A172 (cell line): ENCODE data around the gene PBX3. TPM values are rescaled to one million over a fixed set of nuclear protein-coding genes. Genes with fewer than 3 reads are reported as not detected.

ENCODE experiments used
- DNase-seq: peaks from one replicate; pipeline ENCODE4 v3.0.0-alpha.2; 2015; ENCODE audit warnings: low spot score
- total RNA-seq: library from RNA; depleted of rRNA; stranded (reverse); fragments of >200 nt; shearing (Covaris generic); gene quantifications from 2 replicates; pipeline ENCODE4 v1.2.3, GENCODE V29; 2014

The PBX3 gene
- total RNA-seq, 1 experiment from 2014 or later = 85.0 TPM

DNA sequence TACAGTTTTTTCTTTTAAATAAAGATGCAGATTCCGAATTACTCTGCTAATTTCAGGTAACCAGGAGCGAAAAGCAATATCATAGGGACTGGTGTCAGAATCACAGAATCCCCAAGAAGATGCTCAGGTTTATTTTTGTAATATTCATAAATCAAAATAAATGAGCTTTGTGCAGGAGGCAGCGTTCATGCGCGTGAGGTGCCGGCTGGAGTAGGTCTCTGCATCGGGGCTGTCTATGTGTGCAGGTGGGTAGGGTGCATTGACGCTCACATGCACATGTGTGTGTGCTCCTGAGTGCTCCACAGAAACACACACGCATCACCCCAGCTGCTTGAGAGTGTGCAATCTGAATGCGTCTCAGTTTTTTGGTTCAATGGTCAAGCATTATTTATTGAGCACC is 226.4 kb downstream of the PBX3 start:
- no peak for DNase-seq

DNA sequence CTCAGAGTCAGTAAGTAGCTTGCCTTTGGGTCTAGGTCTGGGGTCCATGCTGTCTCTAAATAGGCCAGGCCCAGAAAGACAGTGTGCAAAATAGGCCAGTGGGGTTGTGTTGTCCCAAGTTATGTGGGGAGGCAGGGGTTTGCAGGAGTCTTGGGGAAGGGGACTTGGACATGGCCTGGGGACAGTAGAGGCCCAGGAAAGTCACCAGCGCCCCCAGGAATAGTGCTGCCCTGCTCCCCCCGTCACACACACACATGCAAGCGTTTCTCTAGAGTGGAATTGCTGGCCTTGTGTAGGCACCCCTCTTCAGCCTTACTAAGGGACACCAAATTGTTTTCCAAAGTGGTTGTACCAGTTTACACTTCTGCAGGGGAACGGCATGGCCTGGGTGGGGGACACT is 227.5 kb downstream of the PBX3 start:
- DNase-seq = no peak

DNA sequence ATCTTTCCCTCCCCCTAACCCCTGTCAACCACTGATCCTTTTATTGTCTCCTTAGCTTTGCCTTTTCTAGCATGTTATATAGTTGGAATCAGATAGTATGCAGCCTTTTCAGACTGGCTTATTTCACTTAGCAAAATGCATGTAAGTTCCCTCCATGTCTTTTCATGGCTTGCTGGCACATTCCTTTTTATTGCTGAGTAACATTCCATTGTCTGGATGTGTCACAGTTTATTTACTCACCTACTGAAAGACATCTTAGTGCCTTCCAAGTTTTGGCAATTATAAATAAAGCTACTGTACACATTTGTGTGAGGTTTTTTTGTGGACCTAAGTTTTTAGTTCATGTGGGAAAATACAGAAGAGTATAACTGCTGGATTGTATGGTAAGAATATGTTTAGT is 230.1 kb downstream of the PBX3 start:
- peak; percentile 23 for DNase-seq

DNA sequence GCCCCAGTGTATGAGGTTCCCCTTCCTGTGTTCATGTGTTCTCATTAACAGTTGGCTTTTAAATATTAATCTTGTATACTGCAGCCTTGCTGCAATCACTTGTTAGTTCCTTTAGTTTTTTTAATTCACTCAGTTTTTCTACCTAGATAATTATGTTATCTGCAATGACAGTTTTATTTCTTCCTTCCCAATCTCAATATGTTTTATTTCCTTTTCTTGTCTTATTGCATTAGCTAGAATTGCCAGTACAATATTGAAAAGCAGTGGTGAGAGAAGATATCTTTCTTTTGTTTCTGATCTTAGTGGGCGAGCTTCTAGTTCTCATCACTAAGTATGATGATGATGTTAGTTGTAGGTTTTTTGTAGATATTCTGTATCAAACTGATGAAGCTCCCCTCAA is 232.2 kb downstream of the PBX3 start:
- DNase-seq = no peak

DNA sequence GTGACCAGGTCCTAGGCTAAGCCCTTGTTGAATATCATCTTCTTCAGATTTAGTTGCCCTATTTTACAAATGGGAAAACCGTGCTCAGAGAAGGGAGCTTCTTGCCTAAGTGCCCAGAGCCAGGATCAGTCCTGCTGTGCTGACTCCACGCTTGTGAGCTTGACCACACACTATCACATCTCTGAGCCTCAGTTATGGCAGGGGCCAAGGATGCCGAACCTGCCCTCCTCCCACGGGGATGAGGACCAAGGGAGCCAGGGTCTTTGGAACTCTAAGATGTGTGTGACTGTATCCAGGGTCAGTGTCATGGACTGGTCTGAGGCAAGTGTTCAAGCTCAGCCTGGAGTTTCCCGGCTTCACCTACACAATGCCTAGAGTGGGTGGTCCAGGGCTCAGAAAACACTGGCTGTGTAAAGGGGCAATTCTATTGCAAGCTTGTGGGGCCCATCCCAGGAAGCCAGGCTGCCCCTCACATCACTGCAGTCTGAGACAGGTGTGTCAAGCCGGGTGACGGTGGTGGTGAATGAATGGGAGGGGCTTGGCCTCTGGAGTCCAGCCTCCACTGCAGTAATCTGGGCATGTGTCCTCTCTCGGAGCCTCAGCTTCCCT is 235.7 kb downstream of the PBX3 start:
- DNase-seq = no peak

DNA sequence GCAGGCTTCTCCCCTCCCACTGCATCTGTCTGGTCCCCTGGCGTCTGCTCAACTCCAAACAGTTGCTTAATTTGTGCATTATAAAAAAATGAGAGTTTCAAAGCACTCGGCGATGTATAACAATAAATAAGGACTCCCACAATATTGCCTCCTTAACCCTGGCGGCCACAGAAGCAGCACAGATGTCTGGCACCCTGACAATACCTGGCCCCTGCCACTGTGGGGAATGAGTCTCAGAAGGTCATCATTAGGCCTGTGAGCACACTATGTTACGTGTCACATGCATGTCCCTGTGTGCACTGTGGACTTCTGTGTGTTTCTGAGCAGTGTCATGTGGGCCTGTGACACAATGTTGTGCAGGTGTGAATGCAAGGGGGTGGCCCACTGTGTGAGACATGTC is 236.5 kb downstream of the PBX3 start:
- DNase-seq = no peak

DNA sequence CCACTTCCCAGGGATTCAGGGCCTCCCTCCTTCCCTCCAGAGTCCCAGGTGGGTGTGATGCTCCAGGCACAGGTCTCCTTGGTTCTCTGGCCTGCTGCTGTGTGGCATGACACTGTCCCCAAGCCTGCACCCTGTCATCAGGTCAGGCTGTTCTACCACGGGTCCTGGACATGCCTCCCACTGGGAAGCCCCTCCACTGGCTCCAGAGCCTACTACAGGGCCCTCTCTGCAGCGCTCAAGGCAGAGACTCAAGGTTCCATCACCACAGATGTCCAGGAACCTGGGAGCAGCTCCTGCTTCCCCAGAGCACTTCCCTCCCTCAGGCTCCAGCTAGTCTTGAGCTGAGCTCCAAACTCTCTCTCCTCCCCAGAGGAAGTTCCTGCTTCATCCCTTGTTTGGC is 237.3 kb downstream of the PBX3 start:
- no peak for DNase-seq

DNA sequence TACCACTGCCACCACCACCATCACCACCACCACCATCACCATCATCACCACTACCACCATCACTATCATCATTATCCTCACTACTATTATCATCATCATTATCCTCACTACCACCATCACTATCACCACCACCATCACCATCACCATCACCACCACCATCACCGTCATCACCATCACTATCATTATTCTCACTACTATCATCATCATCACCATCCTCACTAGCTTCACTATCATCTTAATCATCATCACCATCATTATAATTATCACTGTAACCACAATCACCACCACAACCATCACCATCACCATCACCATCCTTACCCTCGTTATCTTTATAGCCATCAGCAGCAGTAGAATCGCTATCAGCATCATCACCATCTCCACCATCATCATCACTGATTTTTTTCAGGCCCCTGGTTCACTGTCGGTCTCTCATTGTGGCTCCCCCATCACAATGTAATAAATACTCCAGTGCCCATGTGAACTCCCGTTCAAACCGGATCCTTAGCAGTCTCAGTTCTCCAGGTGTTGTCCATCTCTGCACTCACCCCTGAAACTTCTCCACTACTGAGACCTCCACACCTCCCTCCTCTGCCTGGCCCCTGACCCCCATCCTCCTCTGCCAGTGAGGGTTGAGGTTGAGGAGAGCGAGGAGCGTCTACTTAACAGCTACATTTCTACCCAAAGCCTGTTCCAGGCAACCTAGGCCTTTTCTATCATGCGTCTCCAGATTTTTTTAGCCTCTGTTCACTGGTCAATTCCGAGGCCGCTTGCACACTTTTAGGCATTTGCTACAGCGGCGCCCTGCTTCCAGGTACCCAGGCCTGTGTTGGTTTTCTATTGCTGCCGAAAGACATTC is 238.2 kb downstream of the PBX3 start:
- DNase-seq = no peak

DNA sequence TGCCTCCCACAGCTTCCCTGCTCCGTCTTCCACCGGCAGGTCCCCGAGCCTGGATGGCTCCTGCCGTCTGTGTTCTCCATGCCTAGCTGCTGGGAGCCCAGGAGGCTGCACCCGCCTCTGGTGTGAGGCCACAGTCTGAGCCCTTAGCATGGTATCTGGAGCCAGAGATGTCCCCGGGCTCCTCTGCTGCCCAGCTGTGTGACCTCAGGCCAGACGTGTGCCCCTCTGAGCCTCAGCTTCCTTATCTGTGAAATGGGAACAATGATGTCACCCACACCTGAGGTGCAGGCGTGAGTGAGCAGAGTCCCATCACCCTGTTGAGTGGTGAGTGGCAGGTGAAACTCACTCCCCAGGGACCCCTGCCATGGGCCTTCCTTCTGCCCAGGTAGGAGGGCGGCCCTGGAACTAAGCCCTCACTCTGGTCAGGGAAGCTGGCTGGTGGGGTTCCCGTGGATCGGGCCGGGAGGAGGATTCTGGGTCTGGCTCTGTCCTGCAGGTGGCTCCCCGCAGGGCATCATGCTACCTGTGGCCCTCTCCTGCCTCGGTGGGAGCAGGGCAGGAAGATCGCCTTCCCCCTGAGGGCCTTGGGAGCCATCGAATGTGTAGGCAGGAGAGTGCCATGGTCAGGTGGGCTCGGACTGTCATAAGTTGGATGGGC is 239.0 kb downstream of the PBX3 start:
- no peak for DNase-seq

DNA sequence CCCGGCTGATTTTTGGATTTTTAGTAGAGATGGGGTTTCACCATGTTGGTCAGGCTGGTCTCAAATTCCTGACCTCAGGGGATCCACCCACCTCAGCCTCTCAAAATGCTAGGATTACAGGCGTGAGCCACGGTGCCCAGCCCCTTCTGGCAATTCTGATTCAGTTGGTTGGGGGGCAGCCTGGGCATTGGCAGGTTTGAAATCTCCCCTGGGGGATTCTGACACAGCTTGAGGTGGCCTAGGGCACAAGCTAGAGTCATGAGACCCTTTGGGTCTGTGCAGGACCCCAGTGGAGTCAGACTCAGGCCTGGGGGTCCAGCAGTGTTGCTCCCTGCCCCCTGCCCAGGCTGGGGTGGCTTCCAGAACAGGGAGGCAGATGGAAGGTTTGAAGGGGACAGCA is 239.8 kb downstream of the PBX3 start:
- DNase-seq = no peak

DNA sequence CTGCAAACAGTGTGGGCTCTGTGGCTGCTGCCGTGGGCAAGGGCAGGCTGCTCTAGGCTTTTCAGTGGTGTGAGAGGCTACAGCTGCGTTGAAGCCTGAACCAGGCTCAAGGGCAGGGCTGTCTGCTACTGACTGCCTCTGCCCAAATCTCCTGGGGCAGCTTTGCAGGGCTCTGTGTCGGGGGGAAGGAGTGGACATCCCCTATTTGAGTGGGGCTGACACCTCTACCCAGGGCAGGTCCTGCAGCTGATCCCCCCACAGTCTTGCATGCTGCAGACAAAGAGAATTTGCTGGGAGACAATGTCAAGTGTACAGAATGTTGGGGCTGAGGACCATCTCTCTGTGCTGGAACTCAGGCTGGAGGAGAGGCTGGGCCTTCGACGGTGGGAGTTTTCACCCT is 240.2 kb downstream of the PBX3 start:
- DNase-seq = no peak

DNA sequence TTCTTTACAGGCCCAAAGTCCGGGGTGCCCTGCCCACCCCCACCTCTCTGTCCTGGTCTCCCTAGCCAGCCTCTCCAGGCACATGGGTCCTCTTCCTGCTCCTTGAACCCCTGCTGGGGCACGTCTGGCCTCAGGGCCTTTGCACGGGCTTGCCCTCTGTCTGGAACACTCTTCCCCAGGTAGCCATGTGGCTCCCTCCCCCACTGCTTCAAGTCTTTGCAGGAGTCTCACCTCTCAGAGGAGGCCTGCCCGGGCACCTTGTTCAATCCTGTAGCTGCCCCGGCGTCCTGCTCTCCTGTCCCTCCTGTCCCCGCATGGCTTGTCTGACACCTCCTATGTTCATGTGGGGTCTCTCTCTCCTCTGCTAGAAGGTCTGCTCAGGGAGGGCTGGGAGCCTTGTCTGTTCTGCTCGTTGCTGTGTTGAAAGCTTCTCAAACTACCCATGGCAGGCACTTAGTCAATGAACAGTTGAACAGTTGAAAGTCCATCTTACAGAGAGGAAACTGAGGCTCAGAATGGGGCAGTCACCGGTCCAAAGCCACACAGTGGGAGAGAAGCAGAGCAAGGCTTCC is 241.4 kb downstream of the PBX3 start:
- DNase-seq = no peak

DNA sequence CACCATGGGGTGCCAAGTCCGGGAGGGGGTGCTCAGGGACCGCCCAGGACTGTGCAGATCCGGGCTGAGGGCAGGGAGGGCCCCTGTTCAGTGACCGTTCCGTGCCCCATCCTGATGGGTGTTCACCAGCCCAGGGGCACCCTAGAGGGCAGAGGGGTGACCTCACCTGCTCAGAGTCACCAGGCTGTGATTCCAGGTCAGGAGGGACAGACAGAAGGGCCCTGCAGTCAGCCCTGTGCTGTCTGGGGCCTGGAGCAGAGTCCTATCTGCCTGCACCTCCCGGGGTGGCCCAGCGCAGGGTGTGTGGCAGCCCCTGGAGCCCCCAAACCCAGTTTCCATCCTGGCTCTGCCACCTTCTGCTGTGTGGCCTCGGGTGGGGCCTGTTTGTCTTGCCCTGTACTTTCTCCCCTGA is 241.9 kb downstream of the PBX3 start:
- no peak for DNase-seq

DNA sequence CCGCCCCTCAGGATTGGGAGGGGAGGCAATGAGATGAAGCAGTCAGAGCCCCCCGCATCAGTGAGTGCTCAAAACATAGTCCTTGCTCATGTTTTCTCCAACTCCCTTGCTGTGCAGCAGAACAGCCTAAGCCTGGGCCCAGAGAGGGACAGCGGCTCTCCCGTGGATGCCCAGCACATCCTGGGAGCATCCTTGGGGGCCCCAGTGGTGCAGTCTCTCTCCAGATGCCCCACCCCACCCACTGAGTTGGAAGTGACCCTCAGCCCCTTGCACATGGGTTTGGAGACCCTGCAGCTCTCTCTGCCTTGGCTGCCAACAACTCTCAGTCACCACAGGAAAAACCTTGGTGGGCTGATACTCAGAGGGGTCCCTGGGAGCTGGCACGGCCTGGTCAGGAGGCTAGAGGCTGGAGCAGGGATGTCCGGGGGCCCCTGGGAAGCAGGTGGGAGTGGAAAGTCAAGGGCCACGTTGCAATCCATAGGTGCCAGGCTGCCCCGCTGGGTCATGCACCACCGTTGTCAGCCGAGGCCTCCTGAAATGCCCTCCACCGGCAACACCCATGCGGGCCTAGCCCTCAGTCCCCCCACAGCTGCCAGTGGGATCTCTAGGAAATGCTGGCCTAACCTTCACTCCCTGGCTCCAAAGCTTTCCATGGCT is 242.5 kb downstream of the PBX3 start:
- DNase-seq = no peak

DNA sequence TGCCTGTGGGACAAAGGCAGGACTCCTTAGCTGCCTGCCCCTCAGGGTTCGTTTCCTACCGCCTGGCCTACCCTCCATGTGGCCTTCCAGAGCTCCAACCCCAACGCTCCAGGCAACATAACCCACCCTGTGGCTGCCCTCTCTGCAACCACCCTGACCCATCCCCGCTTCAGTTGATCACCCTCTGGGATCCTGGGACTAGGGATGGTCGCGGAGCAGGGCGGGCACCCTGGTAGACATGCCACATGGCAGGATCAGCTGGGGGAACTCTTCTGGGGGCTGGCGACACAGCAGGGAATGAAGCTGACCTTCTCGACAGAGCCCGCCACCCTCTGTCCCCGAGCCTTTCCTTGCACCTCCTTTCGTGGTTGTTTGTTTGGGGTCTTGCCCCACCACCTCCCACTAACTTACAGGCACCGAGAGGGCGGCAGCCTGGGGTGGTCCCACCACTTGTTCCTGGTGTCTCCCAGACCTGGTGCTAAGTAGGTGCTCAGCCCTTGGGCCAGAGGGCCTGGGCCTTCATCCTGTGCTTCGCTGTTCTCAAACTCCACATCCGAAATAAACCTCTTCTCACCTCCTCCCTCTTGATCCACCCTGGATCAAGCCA is 243.1 kb downstream of the PBX3 start:
- DNase-seq = no peak

DNA sequence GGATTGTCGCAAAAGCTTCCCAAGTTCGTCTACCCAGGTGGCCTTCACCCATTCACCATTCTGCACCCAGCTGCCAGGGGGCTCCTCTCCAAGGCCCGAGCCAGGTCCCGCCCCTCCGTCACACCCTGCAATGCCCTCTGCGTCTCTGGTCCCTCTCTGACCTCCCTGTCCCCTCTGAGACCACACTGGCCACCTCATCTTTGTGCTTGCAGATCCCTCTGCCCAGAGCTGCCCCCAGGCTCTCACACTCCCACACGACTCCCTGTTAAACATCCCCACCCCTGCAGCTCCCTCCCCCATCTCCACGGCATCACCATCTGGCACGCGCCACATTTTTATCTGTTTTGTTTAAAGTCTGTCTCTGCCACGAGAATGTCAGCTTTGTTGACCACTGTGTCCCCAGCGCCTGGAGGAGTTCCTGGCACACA is 243.6 kb downstream of the PBX3 start:
- DNase-seq = no peak

DNA sequence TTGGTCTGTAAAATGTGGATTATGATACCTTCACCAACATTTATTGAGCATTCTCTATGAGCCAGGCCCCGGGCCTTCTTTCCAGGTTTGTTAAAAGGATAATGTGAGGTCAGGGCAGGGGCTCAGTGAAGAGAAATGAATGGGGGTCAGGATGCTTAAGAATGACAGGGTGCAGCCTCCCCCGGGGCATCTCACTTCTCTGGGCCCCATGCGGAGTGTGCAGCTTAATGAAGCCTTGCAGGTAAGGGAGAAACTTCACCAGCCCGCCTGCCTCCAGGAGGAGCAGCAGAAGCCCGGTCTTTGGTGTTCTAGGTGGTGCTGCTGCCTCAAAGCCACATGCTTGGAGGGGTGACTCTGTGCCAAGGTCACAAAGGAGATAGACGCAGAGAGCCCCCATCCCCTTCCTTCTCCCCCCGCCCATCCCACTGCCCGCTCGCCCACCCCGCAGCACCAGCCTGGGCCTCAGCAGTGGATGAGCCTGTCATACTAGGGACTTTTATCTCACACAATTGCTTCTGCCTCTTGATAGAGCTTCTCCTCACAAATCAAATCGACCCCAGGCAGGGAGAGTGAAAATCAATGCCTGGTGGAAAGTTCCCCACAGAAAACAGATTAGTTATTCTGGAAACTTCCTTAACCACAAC is 244.8 kb downstream of the PBX3 start:
- DNase-seq = no peak

DNA sequence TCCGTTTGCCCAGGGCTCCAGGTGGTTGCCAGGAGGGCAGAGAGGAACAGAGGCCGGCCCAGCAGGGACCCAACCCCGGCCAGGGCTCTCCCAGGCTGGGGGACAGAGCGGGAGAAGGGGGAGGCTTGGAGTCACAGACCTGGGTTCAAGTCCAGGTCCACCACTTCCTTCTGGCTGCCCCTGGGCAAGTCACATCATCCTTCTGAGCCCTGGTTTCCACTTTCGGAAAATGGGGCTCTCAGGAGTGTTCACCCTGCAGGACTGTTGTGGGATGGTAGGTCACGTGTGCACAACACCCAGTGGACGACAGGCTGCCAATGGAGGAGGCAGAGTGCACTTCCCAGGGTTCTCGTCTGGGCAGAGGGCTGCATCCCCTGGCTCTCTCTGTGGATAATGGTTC is 245.4 kb downstream of the PBX3 start:
- DNase-seq = no peak

DNA sequence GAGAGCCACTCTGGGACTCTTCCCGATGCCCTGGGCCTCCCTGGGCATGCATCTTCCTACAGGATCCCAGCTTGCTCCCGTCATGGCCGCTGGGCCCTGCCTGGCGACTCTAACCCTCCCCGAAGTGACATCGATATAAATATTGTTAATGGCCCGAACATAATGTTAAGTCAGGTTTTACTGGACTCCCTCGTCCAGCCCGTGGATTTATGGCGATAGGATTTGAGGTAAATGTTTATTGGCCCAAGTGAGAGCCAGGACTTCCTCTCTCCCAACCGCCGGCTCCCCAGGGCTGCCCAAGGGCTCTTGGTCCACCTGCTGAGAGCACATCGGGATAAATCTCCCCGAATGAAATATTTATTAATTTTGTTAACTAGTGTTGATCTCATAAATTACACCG is 246.3 kb downstream of the PBX3 start:
- no peak for DNase-seq

DNA sequence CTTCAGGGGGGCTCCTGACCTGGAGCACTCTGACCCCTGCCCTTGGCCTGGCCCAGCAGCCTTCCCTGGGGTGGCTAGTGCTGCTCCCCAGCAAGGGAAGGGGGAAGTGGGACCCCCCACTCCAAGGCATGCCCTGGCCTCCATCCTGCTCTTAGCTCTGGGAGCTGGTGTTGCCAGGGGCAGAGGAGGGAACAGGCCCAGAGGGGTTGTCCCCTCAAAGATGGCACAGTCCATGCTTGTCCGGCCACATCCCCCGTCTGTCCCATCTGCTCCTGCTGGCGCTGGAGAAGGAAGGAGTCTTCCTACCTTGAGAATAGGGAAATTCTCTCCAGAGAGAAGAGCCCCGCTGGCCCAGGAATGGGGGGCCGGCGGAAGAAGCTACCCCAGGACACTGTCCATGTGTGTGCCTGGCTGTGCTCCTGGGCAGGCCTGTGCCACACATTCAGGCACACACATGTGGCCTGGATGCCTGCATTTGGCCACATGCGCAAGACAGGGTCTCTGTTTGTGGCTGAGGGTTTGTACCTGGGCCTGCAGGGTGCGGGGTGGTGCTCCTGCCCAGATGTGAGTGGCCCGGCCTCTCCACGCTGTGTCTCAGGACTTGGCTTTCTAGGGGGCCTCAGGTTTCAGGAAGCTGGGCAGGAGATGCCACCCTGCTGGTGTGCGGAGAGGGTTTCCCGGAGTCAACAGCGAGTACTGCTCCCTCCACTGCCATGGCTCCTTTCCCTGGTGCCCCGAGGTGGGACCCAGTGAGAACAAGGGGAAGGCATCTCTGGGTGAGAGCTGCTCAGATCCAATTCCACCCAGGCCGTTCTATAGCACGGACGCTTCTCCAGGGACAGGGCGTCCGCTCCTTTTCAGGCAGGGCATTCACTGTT is 247.1 kb downstream of the PBX3 start:
- no peak for DNase-seq
